K562 (cell line): ENCODE measurements around the gene GTF3C1. TPM values are rescaled to one million over a fixed set of nuclear protein-coding genes. Genes with fewer than 3 reads are reported as not detected.

Experiments
- CBX8 ChIP-seq: fragments of 200-600 bp; sonication (generic); IDR thresholded peaks from 2 replicates; pipeline ENCODE4 v1.6.1; 2012; ENCODE audit warnings: borderline replicate concordance, mixed run types, low read depth, mild to moderate bottlenecking, moderate library complexity, mixed read lengths, low read length, control low read depth, inconsistent platforms; ENCODE audit not compliant: poor library complexity, severe bottlenecking; ENCODE audit errors: extremely low read depth
- CREM ChIP-seq: IDR thresholded peaks from 2 replicates; pipeline ENCODE4 v1.6.1; 2014; ENCODE audit warnings: antibody characterized with exemption, low read depth
- CXXC5 ChIP-seq: fragments of 250-450 bp; sonication (Bioruptor Pico); IDR thresholded peaks from 2 replicates; pipeline ENCODE4 v1.8.0; 2022; ENCODE audit warnings: inconsistent platforms, mild to moderate bottlenecking, moderate library complexity
- HLTF ChIP-seq: fragments of 450-650 bp; IDR thresholded peaks from 2 replicates; pipeline ENCODE4 v1.6.1; 2016
- KAT7 ChIP-seq: sonication (generic); formaldehyde crosslinking; IDR thresholded peaks from 2 replicates; pipeline ENCODE4 v1.8.0; 2022; ENCODE audit warnings: missing genetic modification reagents, mild to moderate bottlenecking, borderline replicate concordance
- MEF2D ChIP-seq: conservative IDR thresholded peaks from 2 replicates; pipeline ENCODE4 v1.6.1; 2016; ENCODE audit warnings: low read depth, missing genetic modification characterization, missing compliant biosample characterization
- NEUROD1 ChIP-seq: fragments of 150-350 bp; IDR thresholded peaks from 2 replicates; pipeline ENCODE4 v1.6.1; 2014; ENCODE audit warnings: borderline replicate concordance, low read length, low read depth; ENCODE audit not compliant: partially characterized antibody
- NFIC ChIP-seq: fragments of 450-650 bp; IDR thresholded peaks from 2 replicates; pipeline ENCODE4 v1.6.1; 2017; ENCODE audit warnings: mild to moderate bottlenecking, inconsistent platforms
- TAF1 ChIP-seq: IDR thresholded peaks from 2 replicates; pipeline ENCODE4 v1.6.1; 2011; ENCODE audit warnings: mild to moderate bottlenecking, low read length, moderate library complexity; ENCODE audit not compliant: insufficient read depth, control insufficient read depth, severe bottlenecking; ENCODE audit errors: extremely low read depth
- ZNF174 ChIP-seq: fragments of 250-450 bp; sonication (Bioruptor Pico); IDR thresholded peaks from 2 replicates; pipeline ENCODE4 v1.4.0; 2020; ENCODE audit warnings: mild to moderate bottlenecking
- ZNF384 ChIP-seq: IDR thresholded peaks from 2 replicates; pipeline ENCODE4 v1.6.1; 2012; ENCODE audit warnings: low read depth, low read length, improper control_type of control experiment
- ZNF444 ChIP-seq: fragments of 250-450 bp; sonication (Bioruptor Pico); IDR thresholded peaks from 2 replicates; pipeline ENCODE4 v1.4.0; 2020; ENCODE audit warnings: mild to moderate bottlenecking, moderate library complexity
- polyA plus RNA-seq, 8 experiments: library from polyadenylated mRNA; depleted of rRNA in 4 of 8; stranded (reverse) in 5 of 8; unstranded in 3 of 8; fragments of >200 nt; fragmentation: Nextera tagmentation in 2 of 8; fragmentation: Illumina TruSeq in 1 of 8; extraction: Ambion mirVana in 2 of 8; extraction: Trizol in 1 of 8; gene quantifications; 2 replicates each; pipeline versions ENCODE4 v1.2.1 to v1.2.3, GENCODE V29; 2011 to 2014; ENCODE audit warnings: inconsistent platforms in 1 of 8, missing spikeins in 1 of 8
- total RNA-seq, 7 experiments: library from RNA; depleted of rRNA in 6 of 7; stranded (reverse); fragments of >200 nt in 6 of 7; fragmentation: Illumina TruSeq in 2 of 7; extraction: Trizol in 2 of 7; gene quantifications; 2 replicates each; pipeline versions ENCODE4 v1.2.1 to v1.2.3, GENCODE V29; 2011 to 2021; ENCODE audit warnings: low replicate concordance in 1 of 7
- TF ChIP-seq, protein P1 (sequence below): sonication (generic); formaldehyde crosslinking; IDR thresholded peaks from 2 replicates; pipeline ENCODE4 v1.8.1; 2023; ENCODE audit warnings: mild to moderate bottlenecking, missing genetic modification reagents, moderate library complexity
- TF ChIP-seq, protein P2 (sequence below): sonication (generic); formaldehyde crosslinking; IDR thresholded peaks from 2 replicates; pipeline ENCODE4 v1.8.0; 2022; ENCODE audit warnings: mild to moderate bottlenecking, missing genetic modification reagents, borderline replicate concordance
- TF ChIP-seq, protein P3 (sequence below): sonication (generic); formaldehyde crosslinking; IDR thresholded peaks from 2 replicates; pipeline ENCODE4 v1.9.0; 2022; ENCODE audit warnings: mild to moderate bottlenecking, missing genetic modification reagents
- TF ChIP-seq, protein P4 (sequence below), 2 experiments: IDR thresholded peaks; 2 replicates each; pipeline ENCODE4 v1.6.1; 2011; ENCODE audit warnings: borderline replicate concordance in 1 of 2, control low read depth in 1 of 2, low read depth in 1 of 2, low read length in 1 of 2, mild to moderate bottlenecking in 1 of 2, mixed read lengths in 1 of 2, moderate library complexity in 1 of 2; ENCODE audit not compliant: insufficient read depth in 1 of 2, insufficient read length in 1 of 2, poor library complexity in 1 of 2, severe bottlenecking in 1 of 2; ENCODE audit errors: extremely low read depth in 1 of 2
- TF ChIP-seq, protein P5 (sequence below), 2 experiments: fragments of 450-650 bp in 1 of 2; IDR thresholded peaks; 2 replicates each; pipeline ENCODE4 v1.6.1; 2011 to 2017; ENCODE audit warnings: low read depth in 2 of 2, antibody characterized with exemption in 1 of 2, borderline replicate concordance in 1 of 2, low read length in 1 of 2, mild to moderate bottlenecking in 1 of 2, mixed read lengths in 1 of 2; ENCODE audit not compliant: control insufficient read depth in 1 of 2

GTF3C1 gene
- total and polyA plus RNA-seq, 9 of the 15 experiments (the other 6 are each of a cell fraction or from before 2014, with no cell fraction given): 0.72 to 63.6 (median 30.9) TPM

DNA sequence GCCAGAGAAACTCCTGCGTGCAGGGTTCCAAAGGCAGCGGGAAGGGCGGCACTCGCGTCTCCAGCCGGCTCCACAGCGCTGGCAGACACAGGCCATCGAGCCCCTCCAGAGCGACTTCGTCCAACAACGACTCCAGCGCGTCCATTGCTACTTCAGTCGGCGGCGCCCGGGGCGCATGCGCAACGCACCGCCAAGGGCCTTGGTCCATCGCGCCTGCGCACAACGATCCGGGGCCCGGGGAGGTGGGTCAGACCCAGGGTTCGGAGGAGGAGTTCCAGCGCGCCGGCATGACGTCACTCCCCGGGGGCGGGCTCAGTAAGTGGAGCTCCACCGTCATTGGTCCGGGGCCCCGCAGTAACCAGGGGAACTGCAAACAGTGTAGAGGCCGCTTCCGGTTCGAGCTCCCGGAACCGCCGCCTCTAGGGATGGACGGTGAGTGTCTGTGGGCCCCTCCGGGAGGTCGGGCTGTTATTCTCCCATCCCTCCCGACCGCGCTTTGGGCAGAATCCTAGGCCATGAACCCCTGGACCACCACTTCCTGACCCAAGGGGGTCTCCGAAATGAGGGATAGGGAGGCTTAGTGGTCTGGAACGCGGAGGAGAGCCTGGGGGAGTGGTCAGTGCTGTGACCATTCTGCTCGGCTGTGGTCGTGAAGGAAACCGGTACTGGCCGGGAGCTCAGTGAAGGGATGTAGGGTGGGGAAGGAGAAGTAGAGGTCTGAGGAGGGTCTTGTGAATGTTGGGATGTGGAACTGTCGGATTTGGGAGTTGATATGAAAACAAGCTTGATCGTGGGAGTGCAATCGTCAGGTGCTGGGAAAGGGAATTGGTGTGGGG, at the start of gene GTF3C1, which contains the start of gene KATNIP (continued):
- TF ChIP-seq, protein P1, sequence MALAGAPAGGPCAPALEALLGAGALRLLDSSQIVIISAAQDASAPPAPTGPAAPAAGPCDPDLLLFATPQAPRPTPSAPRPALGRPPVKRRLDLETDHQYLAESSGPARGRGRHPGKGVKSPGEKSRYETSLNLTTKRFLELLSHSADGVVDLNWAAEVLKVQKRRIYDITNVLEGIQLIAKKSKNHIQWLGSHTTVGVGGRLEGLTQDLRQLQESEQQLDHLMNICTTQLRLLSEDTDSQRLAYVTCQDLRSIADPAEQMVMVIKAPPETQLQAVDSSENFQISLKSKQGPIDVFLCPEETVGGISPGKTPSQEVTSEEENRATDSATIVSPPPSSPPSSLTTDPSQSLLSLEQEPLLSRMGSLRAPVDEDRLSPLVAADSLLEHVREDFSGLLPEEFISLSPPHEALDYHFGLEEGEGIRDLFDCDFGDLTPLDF (CRISPR knock-in tag): no peak
- TF ChIP-seq CREM (peak; percentile 94), MEF2D (no peak), NFIC (peak; percentile 18; the same call in 1 of the 2 replicates), NEUROD1 (peak; percentile 83), KAT7 (CRISPR knock-in tag) (no peak), TAF1 (peak; percentile 23), ZNF384 (no peak), ZNF174 (no peak), CBX8 (no peak), CXXC5 (CRISPR knock-in tag) (peak; percentile 55; the same call in 1 of the 2 replicates), HLTF (peak; percentile 85), ZNF444 (no peak)
- TF ChIP-seq, protein P2, sequence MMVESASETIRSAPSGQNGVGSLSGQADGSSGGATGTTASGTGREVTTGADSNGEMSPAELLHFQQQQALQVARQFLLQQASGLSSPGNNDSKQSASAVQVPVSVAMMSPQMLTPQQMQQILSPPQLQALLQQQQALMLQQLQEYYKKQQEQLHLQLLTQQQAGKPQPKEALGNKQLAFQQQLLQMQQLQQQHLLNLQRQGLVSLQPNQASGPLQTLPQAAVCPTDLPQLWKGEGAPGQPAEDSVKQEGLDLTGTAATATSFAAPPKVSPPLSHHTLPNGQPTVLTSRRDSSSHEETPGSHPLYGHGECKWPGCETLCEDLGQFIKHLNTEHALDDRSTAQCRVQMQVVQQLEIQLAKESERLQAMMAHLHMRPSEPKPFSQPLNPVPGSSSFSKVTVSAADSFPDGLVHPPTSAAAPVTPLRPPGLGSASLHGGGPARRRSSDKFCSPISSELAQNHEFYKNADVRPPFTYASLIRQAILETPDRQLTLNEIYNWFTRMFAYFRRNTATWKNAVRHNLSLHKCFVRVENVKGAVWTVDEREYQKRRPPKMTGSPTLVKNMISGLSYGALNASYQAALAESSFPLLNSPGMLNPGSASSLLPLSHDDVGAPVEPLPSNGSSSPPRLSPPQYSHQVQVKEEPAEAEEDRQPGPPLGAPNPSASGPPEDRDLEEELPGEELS (CRISPR knock-in tag): no peak
- TF ChIP-seq, protein P3, sequence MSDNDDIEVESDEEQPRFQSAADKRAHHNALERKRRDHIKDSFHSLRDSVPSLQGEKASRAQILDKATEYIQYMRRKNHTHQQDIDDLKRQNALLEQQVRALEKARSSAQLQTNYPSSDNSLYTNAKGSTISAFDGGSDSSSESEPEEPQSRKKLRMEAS (CRISPR knock-in tag): peak; percentile 40; the same call in 1 of the 2 replicates
- TF ChIP-seq, protein P4, sequence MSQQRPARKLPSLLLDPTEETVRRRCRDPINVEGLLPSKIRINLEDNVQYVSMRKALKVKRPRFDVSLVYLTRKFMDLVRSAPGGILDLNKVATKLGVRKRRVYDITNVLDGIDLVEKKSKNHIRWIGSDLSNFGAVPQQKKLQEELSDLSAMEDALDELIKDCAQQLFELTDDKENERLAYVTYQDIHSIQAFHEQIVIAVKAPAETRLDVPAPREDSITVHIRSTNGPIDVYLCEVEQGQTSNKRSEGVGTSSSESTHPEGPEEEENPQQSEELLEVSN (IDR thresholded peaks at IDR 0.05; ENCODE audit: borderline replicate concordance in 1 of 2, extremely low read depth in 1 of 2, insufficient read depth in 1 of 2, insufficient read length in 1 of 2, low read depth in 1 of 2, low read length in 1 of 2, poor library complexity in 1 of 2, severe bottlenecking in 1 of 2): peak; percentile 34 to 48
- TF ChIP-seq, protein P5, sequence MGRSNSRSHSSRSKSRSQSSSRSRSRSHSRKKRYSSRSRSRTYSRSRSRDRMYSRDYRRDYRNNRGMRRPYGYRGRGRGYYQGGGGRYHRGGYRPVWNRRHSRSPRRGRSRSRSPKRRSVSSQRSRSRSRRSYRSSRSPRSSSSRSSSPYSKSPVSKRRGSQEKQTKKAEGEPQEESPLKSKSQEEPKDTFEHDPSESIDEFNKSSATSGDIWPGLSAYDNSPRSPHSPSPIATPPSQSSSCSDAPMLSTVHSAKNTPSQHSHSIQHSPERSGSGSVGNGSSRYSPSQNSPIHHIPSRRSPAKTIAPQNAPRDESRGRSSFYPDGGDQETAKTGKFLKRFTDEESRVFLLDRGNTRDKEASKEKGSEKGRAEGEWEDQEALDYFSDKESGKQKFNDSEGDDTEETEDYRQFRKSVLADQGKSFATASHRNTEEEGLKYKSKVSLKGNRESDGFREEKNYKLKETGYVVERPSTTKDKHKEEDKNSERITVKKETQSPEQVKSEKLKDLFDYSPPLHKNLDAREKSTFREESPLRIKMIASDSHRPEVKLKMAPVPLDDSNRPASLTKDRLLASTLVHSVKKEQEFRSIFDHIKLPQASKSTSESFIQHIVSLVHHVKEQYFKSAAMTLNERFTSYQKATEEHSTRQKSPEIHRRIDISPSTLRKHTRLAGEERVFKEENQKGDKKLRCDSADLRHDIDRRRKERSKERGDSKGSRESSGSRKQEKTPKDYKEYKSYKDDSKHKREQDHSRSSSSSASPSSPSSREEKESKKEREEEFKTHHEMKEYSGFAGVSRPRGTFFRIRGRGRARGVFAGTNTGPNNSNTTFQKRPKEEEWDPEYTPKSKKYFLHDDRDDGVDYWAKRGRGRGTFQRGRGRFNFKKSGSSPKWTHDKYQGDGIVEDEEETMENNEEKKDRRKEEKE (IDR thresholded peaks at IDR 0.05; ENCODE audit: borderline replicate concordance in 1 of 2, control insufficient read depth in 1 of 2, low read depth in 2 of 2, low read length in 1 of 2): no peak
